Measurements from ENCODE around the gene IRF3.
A peak's percentile ranks its signal among the peaks of the same experiment; 100 is the strongest.

The IRF3 gene

DNA sequence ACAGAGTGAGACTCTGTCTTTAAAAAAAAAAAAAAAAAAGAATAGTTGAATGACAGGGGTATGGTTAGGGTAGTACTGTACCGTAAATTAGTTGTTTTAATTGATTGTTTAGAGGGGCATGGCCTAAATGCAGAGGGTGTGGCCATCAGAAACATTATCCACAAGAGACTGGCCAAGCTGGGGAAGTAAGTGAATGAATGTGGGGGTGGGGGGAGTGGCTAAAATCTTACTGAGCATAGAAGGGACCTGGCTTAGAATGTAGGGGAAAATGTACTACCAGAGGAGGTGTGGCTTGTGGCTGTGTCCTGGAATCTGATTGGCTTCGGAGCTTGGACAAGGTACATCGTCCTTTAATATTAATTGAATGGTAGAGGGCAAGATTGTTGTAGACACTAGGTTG is 3.9 kb upstream of the IRF3 start:
- no peak for DNase-seq (ENCODE audit: low read depth)

GRCh38 chr19:49667473-49667872 is 1.8 kb upstream of the IRF3 start:
- no peak for DNase-seq (ENCODE audit: low read depth)

GRCh38 chr19:49666120-49666444 is 425 bp upstream of the IRF3 start:
- no peak for DNase-seq (ENCODE audit: low read depth)

DNA sequence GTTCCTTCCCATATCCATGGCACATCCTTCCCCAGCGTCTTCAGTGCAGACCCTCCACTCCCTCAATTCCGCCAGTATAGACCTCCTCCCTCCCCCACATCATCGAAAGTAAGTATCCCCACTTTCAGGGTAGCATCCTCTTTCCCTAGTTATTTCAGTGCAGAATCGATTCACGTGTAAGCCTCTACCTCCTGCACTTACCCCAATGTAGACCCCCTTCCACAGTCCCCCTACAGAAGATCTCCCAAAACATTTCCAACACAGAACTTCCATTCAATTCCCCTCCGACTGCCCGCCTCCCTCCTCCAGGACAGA is 664 bp downstream of the IRF3 start:
- no peak for DNase-seq (ENCODE audit: low read depth)

- DNase-seq (ENCODE audit: low read depth) = peak; percentile 89
Observed at GRCh38 chr19:49664171-49665035, 1.3 kb downstream of the IRF3 start.

GRCh38 chr19:49663224-49663623 is 2.4 kb downstream of the IRF3 start:
- DNase-seq (ENCODE audit: low read depth) = no peak

DNA sequence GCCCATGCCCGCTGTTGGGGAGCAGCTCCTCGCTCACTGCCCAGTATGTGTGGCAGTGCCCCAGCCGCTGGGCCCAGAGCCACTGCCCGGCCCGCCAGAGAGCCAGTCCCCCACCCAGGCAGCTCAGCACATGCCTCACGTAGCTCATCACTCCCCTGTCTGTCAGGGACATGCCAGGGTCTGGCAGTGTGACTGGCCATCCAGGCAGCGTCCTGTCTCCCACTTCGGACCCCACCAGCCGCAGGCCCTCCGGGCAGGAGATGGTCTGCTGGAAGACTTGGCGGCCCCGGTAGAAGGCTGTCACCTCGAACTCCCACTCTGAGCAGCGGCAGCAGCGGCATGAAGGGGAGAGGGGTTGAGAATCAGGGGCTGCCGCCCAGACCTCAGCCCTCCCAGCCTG is 3.6 kb downstream of the IRF3 start:
- DNase-seq (ENCODE audit: low read depth) = no peak

- no peak for DNase-seq (ENCODE audit: low read depth)
Observed at GRCh38 chr19:49660338-49660961, 5.2 kb downstream of the IRF3 start.

DNA sequence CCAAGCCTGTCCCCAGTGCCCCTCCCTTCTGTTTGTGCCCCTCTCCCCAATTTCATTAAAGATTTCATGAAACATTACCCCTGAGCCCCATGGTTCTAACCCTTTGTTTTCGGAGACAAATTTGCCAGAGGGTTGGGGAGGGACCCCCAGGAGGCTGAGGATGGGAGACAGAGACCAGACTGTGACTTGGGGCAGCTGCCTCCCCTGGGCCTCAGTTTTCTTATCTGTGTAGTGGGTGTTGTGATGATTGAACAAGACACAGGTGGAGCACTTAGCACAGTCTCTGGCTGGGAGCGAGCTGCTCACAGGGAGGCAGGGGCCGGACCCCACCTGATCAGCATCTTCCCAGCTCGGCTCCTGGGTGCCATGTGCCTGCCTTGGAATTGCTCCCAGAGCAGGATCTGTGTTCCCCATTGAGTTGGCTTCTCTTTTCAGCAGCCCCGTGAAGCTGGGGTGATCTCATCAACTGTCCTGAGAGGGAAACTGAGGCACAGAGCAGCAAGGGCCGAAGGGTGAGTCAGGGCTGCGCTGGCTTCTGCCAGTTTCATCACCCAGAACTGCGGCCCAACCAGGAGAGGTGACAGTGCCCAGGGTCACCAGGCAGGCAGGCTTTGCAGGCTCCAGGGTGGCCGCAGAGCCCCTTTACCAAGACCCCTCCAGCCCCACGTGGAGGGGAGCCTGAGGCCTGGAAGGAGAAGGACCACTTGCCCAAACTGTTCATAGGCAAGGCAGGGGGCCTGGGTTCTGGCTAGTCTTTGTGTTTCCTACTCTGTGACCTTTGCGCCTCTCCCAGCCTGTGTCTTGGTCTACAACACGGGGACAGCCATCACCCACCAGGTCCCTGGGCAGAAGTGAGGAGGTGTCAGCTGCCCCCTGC is 6.9 kb downstream of the IRF3 start:
- no peak for DNase-seq (ENCODE audit: low read depth)

DNA sequence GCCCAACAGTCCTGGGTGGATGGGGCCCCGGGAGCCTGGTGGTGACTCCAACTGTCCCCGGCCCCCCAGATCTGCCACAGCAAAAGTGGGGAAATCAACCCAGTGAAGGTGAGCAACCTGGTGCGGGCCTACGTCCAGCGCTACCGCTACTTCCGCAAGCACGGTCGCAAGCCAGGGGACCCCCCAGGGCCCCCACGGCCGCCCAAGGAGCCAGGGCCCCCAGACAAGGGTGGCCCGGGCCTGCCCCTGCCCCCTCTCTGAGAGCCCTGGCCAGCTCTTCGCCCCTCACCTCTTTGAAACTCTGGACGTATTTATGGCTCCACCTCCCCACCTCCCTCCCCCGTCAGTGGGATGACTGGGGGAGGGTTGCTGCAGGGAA is 7.5 kb downstream of the IRF3 start:
- DNase-seq (ENCODE audit: low read depth) = no peak

GRCh38 chr19:49657493-49658138 is 8.0 kb downstream of the IRF3 start:
- DNase-seq (ENCODE audit: low read depth) = no peak

GRCh38 chr19:49656456-49657109 is 9.1 kb downstream of the IRF3 start:
- no peak for DNase-seq (ENCODE audit: low read depth)

GRCh38 chr19:49655570-49656455 is 9.8 kb downstream of the IRF3 start:
- no peak for DNase-seq (ENCODE audit: low read depth)

DNA sequence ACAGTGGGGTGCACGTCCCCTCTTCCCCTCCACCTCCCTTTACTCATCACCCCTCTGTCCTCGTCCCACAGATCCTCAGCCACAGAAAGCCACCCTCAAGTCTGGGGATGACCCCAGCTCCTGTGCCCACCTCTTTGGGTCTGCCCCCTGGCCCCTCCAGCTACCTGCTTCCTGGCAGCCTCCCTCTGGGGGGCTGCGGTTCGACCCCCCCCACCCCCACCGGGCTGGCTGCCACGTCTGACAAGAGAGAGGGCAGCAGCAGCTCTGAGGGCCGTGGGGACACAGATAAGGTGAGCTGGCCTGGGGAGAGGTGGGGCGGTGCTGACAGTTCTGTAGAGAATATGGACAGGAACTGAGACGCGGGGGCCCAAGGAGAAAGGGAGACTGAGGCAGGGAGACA is 11.1 kb downstream of the IRF3 start:
- no peak for DNase-seq (ENCODE audit: low read depth)

GRCh38 chr19:49653466-49653806 is 12.2 kb downstream of the IRF3 start:
- DNase-seq (ENCODE audit: low read depth) = no peak

- DNase-seq (ENCODE audit: low read depth) = no peak
Observed at GRCh38 chr19:49652551-49653465, 12.8 kb downstream of the IRF3 start.

DNA sequence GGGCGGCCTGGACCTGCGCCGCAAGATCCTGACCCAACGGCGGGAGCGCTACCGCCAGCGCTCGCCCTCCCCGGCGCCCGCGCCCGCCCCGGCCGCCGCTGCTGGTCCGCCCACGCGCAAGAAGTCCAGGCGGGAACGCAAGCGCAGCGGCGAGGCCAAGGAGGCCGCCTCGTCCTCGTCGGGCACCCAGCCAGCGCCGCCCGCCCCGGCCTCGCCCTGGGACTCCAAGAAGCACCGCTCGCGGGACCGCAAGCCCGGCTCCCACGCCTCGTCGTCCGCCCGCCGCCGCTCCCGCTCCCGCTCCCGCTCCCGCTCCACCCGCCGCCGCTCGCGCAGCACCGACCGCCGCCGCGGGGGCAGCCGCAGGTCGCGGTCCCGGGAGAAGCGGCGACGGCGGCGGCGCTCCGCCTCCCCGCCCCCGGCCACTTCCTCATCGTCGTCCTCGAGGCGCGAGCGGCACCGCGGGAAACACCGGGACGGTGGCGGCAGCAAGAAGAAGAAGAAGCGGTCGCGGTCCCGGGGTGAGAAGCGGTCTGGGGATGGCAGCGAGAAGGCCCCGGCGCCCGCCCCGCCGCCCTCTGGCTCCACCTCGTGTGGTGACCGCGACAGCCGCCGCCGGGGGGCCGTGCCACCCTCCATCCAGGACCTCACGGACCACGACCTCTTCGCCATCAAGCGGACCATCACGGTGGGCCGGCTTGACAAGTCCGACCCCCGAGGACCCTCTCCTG is 13.7 kb downstream of the IRF3 start:
- no peak for DNase-seq (ENCODE audit: low read depth)

- no peak for DNase-seq (ENCODE audit: low read depth)
Observed at GRCh38 chr19:49651029-49651819, 14.4 kb downstream of the IRF3 start.

GRCh38 chr19:49646586-49646985 is 19.1 kb downstream of the IRF3 start:
- DNase-seq (ENCODE audit: low read depth) = no peak
